Endodermal cell (in vitro differentiated cells): ENCODE measurements around the gene GDF11. TPM values are rescaled to one million over a fixed set of nuclear protein-coding genes. Genes with fewer than 3 reads are reported as not detected.

Experiments
- DNase-seq: peaks from one replicate; pipeline ENCODE4 v3.0.0-alpha.2; 2017
- H3K27ac ChIP-seq: 2 replicates; pipeline ENCODE4 v1.5.1; 2013; ENCODE audit warnings: mild to moderate bottlenecking, low read depth, low read length, moderate library complexity
- H3K27me3 ChIP-seq: 2 replicates; pipeline ENCODE4 v1.6.1; 2013; ENCODE audit warnings: mild to moderate bottlenecking, low read length, moderate library complexity; ENCODE audit not compliant: insufficient read depth, control insufficient read depth, poor library complexity, severe bottlenecking
- H3K36me3 ChIP-seq: 2 replicates; pipeline ENCODE4 v1.7.0; 2013; ENCODE audit warnings: mild to moderate bottlenecking, low read length, moderate library complexity; ENCODE audit not compliant: control insufficient read depth, insufficient read depth
- H3K4me1 ChIP-seq: one replicate; pipeline ENCODE4 v1.7.0; 2013; ENCODE audit warnings: low read length; ENCODE audit not compliant: control insufficient read depth, insufficient read depth
- H3K4me3 ChIP-seq: 2 replicates; pipeline ENCODE4 v1.5.1; 2013; ENCODE audit warnings: mild to moderate bottlenecking, low read length, moderate library complexity
- H3K9ac ChIP-seq: 2 replicates; pipeline ENCODE4 v1.6.1; 2013; ENCODE audit warnings: mild to moderate bottlenecking, low read length, moderate library complexity; ENCODE audit not compliant: poor library complexity, severe bottlenecking; ENCODE audit errors: extremely low read depth
- H3K9me3 ChIP-seq: 2 replicates; pipeline ENCODE4 v1.6.1; 2013; ENCODE audit warnings: mild to moderate bottlenecking, low read length, moderate library complexity; ENCODE audit not compliant: control insufficient read depth
- H3K27ac Mint-ChIP-seq: 2 replicates; pipeline ENCODE4 v1.8.0; 2020; ENCODE audit warnings: mixed read lengths
- H3K27me3 Mint-ChIP-seq: 2 replicates; pipeline ENCODE4 v1.8.0; 2021; ENCODE audit warnings: mild to moderate bottlenecking, mixed read lengths; ENCODE audit not compliant: insufficient read depth
- H3K36me3 Mint-ChIP-seq: 2 replicates; pipeline ENCODE4 v1.8.0; 2020; ENCODE audit warnings: low read depth, mixed read lengths
- H3K4me1 Mint-ChIP-seq: 2 replicates; pipeline ENCODE4 v1.8.0; 2020; ENCODE audit warnings: mixed read lengths
- H3K4me3 Mint-ChIP-seq: 2 replicates; pipeline ENCODE4 v1.8.0; 2020; ENCODE audit warnings: mild to moderate bottlenecking, moderate library complexity, mixed read lengths
- H3K9me3 Mint-ChIP-seq: 2 replicates; pipeline ENCODE4 v1.8.0; 2020; ENCODE audit warnings: mild to moderate bottlenecking, mixed read lengths
- CTCF ChIP-seq: fragments of 200-600 bp; sonication (generic); conservative IDR thresholded peaks from 2 replicates; pipeline ENCODE4 v1.5.0; 2021; ENCODE audit warnings: antibody characterized with exemption, mild to moderate bottlenecking
- WGBS, 2 experiments: methylation state at CpG; one replicate each; pipeline versions ENCODE4 v1.1.5 to v1.1.7; 2013; ENCODE audit warnings: missing lambda C conversion rate in 2 of 2, mixed read lengths in 1 of 2; ENCODE audit not compliant: insufficient coverage in 1 of 2, insufficient read length in 1 of 2; 5-methylcytosine and 5-hydroxymethylcytosine counted together
- total RNA-seq, 2 donors: library from RNA; stranded (reverse); fragmentation: NEBNext Ultra II Directional in 1 of 2; extraction: Animal tissue kit (Norgen Biotek cat#: 25700) in 1 of 2; gene quantifications; 2 replicates in 1 of 2; 3 replicates in 1 of 2; pipeline ENCODE4 v1.2.1, GENCODE V29; 2021

GDF11 gene
- total RNA-seq, 2 donors from 2014 or later, result 29.8 to 33.0 TPM

- Mint-ChIP-seq H3K36me3 (peaks cover 10% of the 10 kb centered on the region), H3K9me3 (no peaks in the 10 kb centered on the region), H3K4me3 (no peak overlapping the region), H3K27me3 (peaks cover 18% of the 10 kb centered on the region), H3K27ac (no peak overlapping the region), H3K4me1 (peaks cover 23% of the 10 kb centered on the region)
- TF ChIP-seq CTCF, result no peak
- no peak overlapping the region for H3K27ac ChIP-seq
- WGBS, 2 experiments, result 93 to 100% methylated on average over 1 to 8 of the region's 8 CpGs
- H3K27me3 ChIP-seq, result peaks cover 4% of the 10 kb centered on the region
- H3K9ac ChIP-seq, result no peak overlapping the region
- no peak overlapping the region for H3K4me3 ChIP-seq
- no peak for DNase-seq
- H3K36me3 ChIP-seq, result no peaks in the 10 kb centered on the region
- H3K4me1 ChIP-seq, result no peaks in the 10 kb centered on the region
- no peaks in the 10 kb centered on the region for H3K9me3 ChIP-seq
These were observed 40.1 kb upstream of the GDF11 start for GRCh38 chr12:55702861-55703260.

- H3K9ac ChIP-seq, result no peak overlapping the region
- no peaks in the 10 kb centered on the region for H3K9me3 ChIP-seq
- Mint-ChIP-seq H3K36me3 (peaks cover 10% of the 10 kb centered on the region), H3K27ac (no peak overlapping the region), H3K9me3 (no peaks in the 10 kb centered on the region), H3K4me3 (no peak overlapping the region), H3K4me1 (peaks cover 27% of the 10 kb centered on the region), H3K27me3 (peaks cover 21% of the 10 kb centered on the region)
- peaks cover 5% of the 10 kb centered on the region for H3K27me3 ChIP-seq
- H3K4me1 ChIP-seq, result no peaks in the 10 kb centered on the region
- H3K4me3 ChIP-seq, result no peak overlapping the region
- WGBS, 2 experiments, result 100% methylated on average over 1 to 2 of the region's 2 CpGs
- TF ChIP-seq CTCF, result no peak
- H3K27ac ChIP-seq, result no peak overlapping the region
- DNase-seq, result no peak
- H3K36me3 ChIP-seq, result no peaks in the 10 kb centered on the region
These were observed 39.6 kb upstream of the GDF11 start for GRCh38 chr12:55703288-55703687.

GRCh38 chr12:55703901-55704761, 38.8 kb upstream of the GDF11 start:
- Histone ChIP-seq H3K27me3 (peaks cover 13% of the 10 kb centered on the region), H3K9me3 (no peaks in the 10 kb centered on the region), H3K4me1 (no peaks in the 10 kb centered on the region), H3K4me3 (no peak overlapping the region), H3K9ac (no peak overlapping the region), H3K36me3 (no peaks in the 10 kb centered on the region), H3K27ac (no peak overlapping the region)
- no peak for TF ChIP-seq CTCF
- Mint-ChIP-seq H3K36me3 (peaks cover 10% of the 10 kb centered on the region), H3K4me3 (no peak overlapping the region), H3K9me3 (no peaks in the 10 kb centered on the region), H3K4me1 (peaks cover 35% of the 10 kb centered on the region), H3K27ac (no peak overlapping the region), H3K27me3 (peaks cover 30% of the 10 kb centered on the region)
- no peak for DNase-seq
- 82 to 92% methylated on average over 5 to 6 of the region's 6 CpGs for WGBS, 2 experiments
